ENCODE results near the gene PDZRN4.

Gene PDZRN4

DNA sequence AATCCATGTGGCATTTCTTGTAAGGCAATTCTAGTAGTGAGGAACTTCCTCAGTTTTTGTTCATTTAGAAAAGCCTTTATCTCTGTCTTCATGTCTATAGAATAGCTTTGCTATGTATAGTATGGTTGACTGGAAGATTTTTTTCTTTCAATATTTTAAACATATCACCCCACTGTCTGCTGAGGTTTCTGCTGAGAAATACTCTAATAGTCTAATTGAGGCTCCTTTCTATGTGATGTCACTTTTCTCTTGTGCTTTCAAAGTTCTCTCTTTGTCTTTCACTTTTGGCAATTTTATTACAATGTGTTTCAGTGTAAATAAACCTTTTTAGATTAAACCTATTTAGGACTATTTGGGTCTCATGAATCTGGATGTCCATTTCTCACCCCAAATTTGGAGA is 192.8 kb downstream of the PDZRN4 start:
- no peak overlapping the region for H3K4me3 ChIP-seq (ENCODE audit: low read length)
- no peak for TF ChIP-seq CTCF (conservative IDR thresholded peaks at IDR 0.05; ENCODE audit: low read length)
- no peak for DNase-seq (ENCODE audit: low read depth)

DNA sequence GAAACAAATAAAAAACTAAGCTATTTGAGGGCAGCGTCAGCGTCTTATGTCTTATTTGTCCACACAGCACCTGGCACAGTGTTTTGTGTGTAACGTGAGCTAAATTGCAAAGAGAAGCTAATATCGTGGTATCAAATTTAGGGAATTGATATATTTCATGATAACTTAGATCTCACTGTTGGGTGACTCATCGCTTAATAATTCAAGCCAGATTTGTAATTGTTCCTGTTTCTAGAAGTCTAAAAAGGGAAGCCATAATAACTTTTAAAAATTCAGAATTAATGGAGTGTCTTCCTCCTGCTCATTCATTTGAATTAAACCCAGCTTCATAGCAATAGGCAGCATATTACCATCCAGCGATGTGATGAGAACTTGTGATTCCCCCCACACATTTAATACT is 214.7 kb downstream of the PDZRN4 start:
- H3K4me3 ChIP-seq (ENCODE audit: low read length): no peak overlapping the region
- no peak for TF ChIP-seq CTCF (conservative IDR thresholded peaks at IDR 0.05; ENCODE audit: low read length)
- no peak for DNase-seq (ENCODE audit: low read depth)

GRCh38 chr12:41407232-41407799 is 219.2 kb downstream of the PDZRN4 start:
- no peak overlapping the region for H3K4me3 ChIP-seq (ENCODE audit: low read length)
- TF ChIP-seq CTCF (conservative IDR thresholded peaks at IDR 0.05; ENCODE audit: low read length): no peak
- no peak for DNase-seq (ENCODE audit: low read depth)

- no peak for DNase-seq (ENCODE audit: low read depth)
- no peak for TF ChIP-seq CTCF (conservative IDR thresholded peaks at IDR 0.05; ENCODE audit: low read length)
- no peak overlapping the region for H3K4me3 ChIP-seq (ENCODE audit: low read length)
These were observed 221.5 kb downstream of the PDZRN4 start for GRCh38 chr12:41409628-41410027.

- no peak overlapping the region for H3K4me3 ChIP-seq (ENCODE audit: low read length)
- TF ChIP-seq CTCF (conservative IDR thresholded peaks at IDR 0.05; ENCODE audit: low read length): no peak
- no peak for DNase-seq (ENCODE audit: low read depth)
These were observed 230.5 kb downstream of the PDZRN4 start for GRCh38 chr12:41418586-41418985.

- no peak for TF ChIP-seq CTCF (conservative IDR thresholded peaks at IDR 0.05; ENCODE audit: low read length)
- H3K4me3 ChIP-seq (ENCODE audit: low read length): no peak overlapping the region
- DNase-seq (ENCODE audit: low read depth): no peak
These were observed 231.2 kb downstream of the PDZRN4 start for GRCh38 chr12:41419131-41419893.

DNA sequence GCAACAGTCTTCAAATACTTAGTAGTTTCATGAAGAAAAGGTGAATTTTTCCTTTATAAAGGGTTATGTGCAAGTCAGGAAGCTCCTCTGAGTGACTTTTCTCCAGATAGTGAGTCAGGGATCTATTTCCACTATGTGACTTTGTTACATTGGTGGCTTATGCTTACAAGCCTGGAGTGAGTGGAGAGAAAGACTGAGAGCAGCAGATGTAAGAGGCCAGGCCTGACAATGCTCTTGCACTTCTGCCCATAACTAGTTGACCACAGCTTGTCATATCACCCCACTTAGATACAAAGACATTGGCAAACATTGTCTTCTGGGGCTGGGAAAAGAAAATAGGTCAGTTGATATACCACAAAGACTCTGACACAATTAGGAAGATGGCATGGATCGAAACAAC is 236.5 kb downstream of the PDZRN4 start:
- TF ChIP-seq CTCF (conservative IDR thresholded peaks at IDR 0.05; ENCODE audit: low read length): no peak
- no peak overlapping the region for H3K4me3 ChIP-seq (ENCODE audit: low read length)
- no peak for DNase-seq (ENCODE audit: low read depth)
